ENCODE data around the gene TSPAN5.

The TSPAN5 gene

DNA sequence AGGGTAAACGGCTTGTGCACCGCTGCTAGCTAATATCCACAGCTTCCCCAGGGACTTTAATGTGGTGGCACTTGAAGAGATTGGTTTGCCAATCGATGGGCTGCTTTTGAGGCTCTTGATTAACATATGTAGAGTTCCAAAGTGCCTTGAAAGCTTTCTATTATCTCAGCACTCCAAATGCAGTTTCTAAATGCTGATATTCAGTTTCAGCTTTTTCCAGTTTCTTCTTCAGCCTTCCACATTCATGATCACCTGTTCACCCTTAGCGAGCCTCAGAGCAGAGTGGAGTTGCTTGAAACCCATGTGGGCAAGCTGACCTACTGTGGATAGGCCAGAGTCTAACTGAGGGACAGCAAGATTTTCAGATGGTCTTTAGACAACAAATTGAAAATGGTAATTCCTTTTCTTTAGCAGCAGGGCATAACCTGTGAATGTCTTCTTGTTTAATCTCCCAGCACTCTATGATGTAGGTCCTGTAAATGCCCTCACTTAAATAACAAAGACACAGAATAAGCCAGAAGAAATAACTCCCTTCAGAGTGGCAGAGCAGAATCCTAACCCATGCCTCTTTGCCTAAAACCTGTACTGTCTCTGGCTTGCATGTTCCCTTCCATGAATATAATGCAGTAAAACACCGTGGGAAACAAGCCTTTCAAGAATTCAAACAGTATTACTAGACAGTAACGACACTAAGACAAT is 99.8 kb downstream of the TSPAN5 start:
- Histone ChIP-seq H3F3A (ENCODE audit: low read depth) (no peaks in the 10 kb centered on the region), H3K4me3 (ENCODE audit: low read length, poor library complexity, severe bottlenecking) (no peak overlapping the region), H4K20me1 (ENCODE audit: insufficient read depth, low read length, poor library complexity, severe bottlenecking) (no peaks in the 10 kb centered on the region), H3K4me2 (ENCODE audit: low read depth, low read length, poor library complexity, severe bottlenecking) (no peak overlapping the region), H3K27me3 (ENCODE audit: insufficient read depth, low read length, poor library complexity, severe bottlenecking) (no peaks in the 10 kb centered on the region), H3K79me2 (ENCODE audit: insufficient read depth, low read length) (no peaks in the 10 kb centered on the region), H3K9ac (ENCODE audit: low read depth, low read length, poor library complexity, severe bottlenecking) (no peak overlapping the region), H3K4me1 (ENCODE audit: insufficient read depth, low read length, poor library complexity, severe bottlenecking) (peaks cover 21% of the 10 kb centered on the region), H3K9me2 (replicated peaks; ENCODE audit: low read depth, low read length) (no peaks in the 10 kb centered on the region), H3K9me3 (ENCODE audit: insufficient read depth, low read depth, low read length) (no peaks in the 10 kb centered on the region), H2AFZ (ENCODE audit: low read length) (no peak overlapping the region), H3K36me3 (ENCODE audit: insufficient read depth, low read length) (no peaks in the 10 kb centered on the region)
- TF ChIP-seq, protein P1, sequence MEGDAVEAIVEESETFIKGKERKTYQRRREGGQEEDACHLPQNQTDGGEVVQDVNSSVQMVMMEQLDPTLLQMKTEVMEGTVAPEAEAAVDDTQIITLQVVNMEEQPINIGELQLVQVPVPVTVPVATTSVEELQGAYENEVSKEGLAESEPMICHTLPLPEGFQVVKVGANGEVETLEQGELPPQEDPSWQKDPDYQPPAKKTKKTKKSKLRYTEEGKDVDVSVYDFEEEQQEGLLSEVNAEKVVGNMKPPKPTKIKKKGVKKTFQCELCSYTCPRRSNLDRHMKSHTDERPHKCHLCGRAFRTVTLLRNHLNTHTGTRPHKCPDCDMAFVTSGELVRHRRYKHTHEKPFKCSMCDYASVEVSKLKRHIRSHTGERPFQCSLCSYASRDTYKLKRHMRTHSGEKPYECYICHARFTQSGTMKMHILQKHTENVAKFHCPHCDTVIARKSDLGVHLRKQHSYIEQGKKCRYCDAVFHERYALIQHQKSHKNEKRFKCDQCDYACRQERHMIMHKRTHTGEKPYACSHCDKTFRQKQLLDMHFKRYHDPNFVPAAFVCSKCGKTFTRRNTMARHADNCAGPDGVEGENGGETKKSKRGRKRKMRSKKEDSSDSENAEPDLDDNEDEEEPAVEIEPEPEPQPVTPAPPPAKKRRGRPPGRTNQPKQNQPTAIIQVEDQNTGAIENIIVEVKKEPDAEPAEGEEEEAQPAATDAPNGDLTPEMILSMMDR (conservative IDR thresholded peaks at IDR 0.05; ENCODE audit: low read length), result no peak
- no peak for TF ChIP-seq EZH2phosphoT487 (IDR thresholded peaks at IDR 0.05; ENCODE audit: borderline replicate concordance)

DNA sequence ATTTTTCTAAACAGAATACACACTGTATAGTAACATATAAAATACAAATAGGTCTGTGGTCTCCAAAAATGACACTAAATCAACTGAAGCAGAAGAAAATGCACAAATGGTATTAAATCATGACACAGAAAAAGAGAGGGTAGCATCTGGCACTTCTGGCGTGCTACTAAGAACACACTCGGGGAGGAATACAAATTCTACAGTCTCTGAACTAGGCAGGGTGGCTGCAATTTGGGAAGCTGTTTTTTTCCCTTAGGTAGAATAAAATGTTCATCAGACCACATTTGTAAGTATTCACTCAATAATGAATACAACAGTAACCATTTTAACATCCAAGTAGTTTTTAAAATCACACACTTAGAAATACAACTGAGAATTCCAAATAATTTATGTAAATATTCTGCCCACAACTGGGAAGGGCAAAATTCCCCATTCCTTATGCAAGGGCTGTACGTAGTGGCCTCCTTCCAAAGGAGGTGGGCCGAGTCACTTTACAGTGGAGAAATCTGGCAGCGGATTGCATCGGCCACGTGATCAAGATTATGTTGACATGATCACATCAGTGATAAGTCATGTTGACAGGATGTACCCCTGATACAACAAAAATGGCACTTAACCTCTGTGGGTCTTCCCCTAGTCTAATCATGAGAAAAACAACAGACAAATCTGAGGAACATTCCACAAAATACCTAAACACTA is 101.1 kb downstream of the TSPAN5 start:
- TF ChIP-seq, protein P1 (conservative IDR thresholded peaks at IDR 0.05; ENCODE audit: low read length), result no peak
- TF ChIP-seq EZH2phosphoT487 (IDR thresholded peaks at IDR 0.05; ENCODE audit: borderline replicate concordance), result no peak
- H3F3A ChIP-seq (ENCODE audit: low read depth), result no peaks in the 10 kb centered on the region
- H3K4me2 ChIP-seq (ENCODE audit: low read depth, low read length, poor library complexity, severe bottlenecking), result no peak overlapping the region
- no peaks in the 10 kb centered on the region for H3K9me2 ChIP-seq (replicated peaks; ENCODE audit: low read depth, low read length)
- no peaks in the 10 kb centered on the region for H3K9me3 ChIP-seq (ENCODE audit: insufficient read depth, low read depth, low read length)
- H3K4me3 ChIP-seq (ENCODE audit: low read length, poor library complexity, severe bottlenecking), result no peak overlapping the region
- no peak overlapping the region for H3K9ac ChIP-seq (ENCODE audit: low read depth, low read length, poor library complexity, severe bottlenecking)
- H3K79me2 ChIP-seq (ENCODE audit: insufficient read depth, low read length), result no peaks in the 10 kb centered on the region
- H3K27me3 ChIP-seq (ENCODE audit: insufficient read depth, low read length, poor library complexity, severe bottlenecking), result no peaks in the 10 kb centered on the region
- no peak overlapping the region for H2AFZ ChIP-seq (ENCODE audit: low read length)
- H3K4me1 ChIP-seq (ENCODE audit: insufficient read depth, low read length, poor library complexity, severe bottlenecking), result peaks cover 11% of the 10 kb centered on the region
- H3K36me3 ChIP-seq (ENCODE audit: insufficient read depth, low read length), result no peaks in the 10 kb centered on the region
- no peaks in the 10 kb centered on the region for H4K20me1 ChIP-seq (ENCODE audit: insufficient read depth, low read length, poor library complexity, severe bottlenecking)

DNA sequence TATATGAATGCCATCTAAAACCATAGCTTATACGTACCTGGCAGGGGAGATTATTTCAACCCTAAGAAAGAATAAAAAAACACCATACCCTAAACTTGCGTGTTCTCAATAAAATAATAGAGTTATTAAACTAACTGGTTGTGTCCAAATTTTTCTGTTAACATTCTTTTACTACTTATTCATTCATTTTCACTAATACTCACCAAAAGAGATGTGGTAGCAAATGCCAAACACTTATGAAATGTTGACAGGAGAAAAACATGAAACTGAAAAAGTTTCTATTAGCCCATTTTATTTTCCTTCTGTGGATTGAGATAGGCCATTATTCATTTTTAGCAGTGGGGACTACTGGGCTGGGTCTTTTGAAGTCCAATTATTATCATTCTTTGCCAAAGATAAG is 102.0 kb downstream of the TSPAN5 start:
- no peak overlapping the region for H2AFZ ChIP-seq (ENCODE audit: low read length)
- no peak overlapping the region for H3K9ac ChIP-seq (ENCODE audit: low read depth, low read length, poor library complexity, severe bottlenecking)
- H4K20me1 ChIP-seq (ENCODE audit: insufficient read depth, low read length, poor library complexity, severe bottlenecking), result no peaks in the 10 kb centered on the region
- no peak overlapping the region for H3K4me2 ChIP-seq (ENCODE audit: low read depth, low read length, poor library complexity, severe bottlenecking)
- H3K27me3 ChIP-seq (ENCODE audit: insufficient read depth, low read length, poor library complexity, severe bottlenecking), result no peaks in the 10 kb centered on the region
- no peaks in the 10 kb centered on the region for H3K9me2 ChIP-seq (replicated peaks; ENCODE audit: low read depth, low read length)
- H3K36me3 ChIP-seq (ENCODE audit: insufficient read depth, low read length), result no peaks in the 10 kb centered on the region
- H3K79me2 ChIP-seq (ENCODE audit: insufficient read depth, low read length), result no peaks in the 10 kb centered on the region
- no peaks in the 10 kb centered on the region for H3K9me3 ChIP-seq (ENCODE audit: insufficient read depth, low read depth, low read length)
- H3F3A ChIP-seq (ENCODE audit: low read depth), result no peaks in the 10 kb centered on the region
- H3K4me1 ChIP-seq (ENCODE audit: insufficient read depth, low read length, poor library complexity, severe bottlenecking), result peaks cover 11% of the 10 kb centered on the region
- TF ChIP-seq EZH2phosphoT487 (IDR thresholded peaks at IDR 0.05; ENCODE audit: borderline replicate concordance), result no peak
- TF ChIP-seq, protein P1 (conservative IDR thresholded peaks at IDR 0.05; ENCODE audit: low read length), result no peak
- no peak overlapping the region for H3K4me3 ChIP-seq (ENCODE audit: low read length, poor library complexity, severe bottlenecking)
